ENCODE measurements around the gene ZNF441. TPM values are rescaled to one million over a fixed set of nuclear protein-coding genes. Genes with fewer than 3 reads are reported as not detected.

Gene ZNF441
- total and polyA plus RNA-seq, 2 of the 13 experiments (the other 11 are each of a cell fraction or from before 2014, with no cell fraction given): 2.8 to 10.0 TPM

DNA sequence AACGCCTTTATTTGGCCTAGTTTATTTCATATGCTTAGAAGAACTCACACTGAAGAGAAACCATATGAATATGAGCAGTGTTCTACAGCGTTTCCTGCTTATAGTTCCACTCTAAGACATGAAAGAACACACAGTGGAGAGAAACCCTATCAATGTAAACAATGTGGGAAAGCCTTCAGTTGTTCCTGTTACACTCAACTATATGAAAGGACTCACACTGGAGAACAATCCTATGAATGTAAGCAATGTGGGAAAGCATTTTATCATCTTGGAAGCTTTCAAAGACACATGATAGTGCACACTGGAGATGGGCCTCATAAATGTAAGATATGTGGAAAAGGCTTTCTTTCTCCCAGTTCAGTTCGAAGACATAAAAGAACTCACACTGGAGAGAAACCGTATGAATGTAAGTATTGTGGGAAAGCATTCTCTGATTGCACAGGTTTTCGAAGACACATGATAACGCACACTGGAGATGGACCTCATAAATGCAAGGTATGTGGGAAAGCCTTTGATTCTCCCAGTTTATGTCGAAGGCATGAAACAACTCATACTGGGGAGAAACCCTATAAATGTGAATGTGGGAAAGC, 13.7 kb downstream of the ZNF441 start (continued):
- TF ChIP-seq ATAD3A (CRISPR knock-in tag; IDR thresholded peaks at IDR 0.05): no peak
- no peak for TF ChIP-seq NR2F1 (CRISPR knock-in tag; IDR thresholded peaks at IDR 0.05)
- no peak for TF ChIP-seq MZF1 (CRISPR knock-in tag; IDR thresholded peaks at IDR 0.05; ENCODE audit: borderline replicate concordance)
- no peak for TF ChIP-seq ZNF280D (CRISPR knock-in tag; IDR thresholded peaks at IDR 0.05)
- TF ChIP-seq SRSF9 (IDR thresholded peaks at IDR 0.05; ENCODE audit: borderline replicate concordance, insufficient read depth, low read depth, low read length, poor library complexity, severe bottlenecking): no peak
- TF ChIP-seq KLF13 (CRISPR knock-in tag; IDR thresholded peaks at IDR 0.05): no peak
- TF ChIP-seq KDM6A (CRISPR knock-in tag; IDR thresholded peaks at IDR 0.05; ENCODE audit: low read depth): no peak
- TF ChIP-seq ADNP (CRISPR knock-in tag; IDR thresholded peaks at IDR 0.05): no peak

- Histone ChIP-seq H3K4me2 (ENCODE audit: low read depth, low read length) (no peak overlapping the region), H3K9me3 (ENCODE audit: low read length) (no peaks in the 10 kb centered on the region), H2AFZ (ENCODE audit: low read length) (no peak overlapping the region), H3K4me3 (replicated peaks in 1 of 3; ENCODE audit: insufficient read depth in 1 of 3, low read depth in 2 of 3, low read length in 3 of 3) (no peak overlapping the region), H3K79me2 (ENCODE audit: insufficient read depth, low read length) (no peaks in the 10 kb centered on the region), H3K9ac (ENCODE audit: insufficient read depth, low read depth, low read length) (no peak overlapping the region), H3K36me3 (replicated peaks in 1 of 2; ENCODE audit: control insufficient read depth in 1 of 2, insufficient read depth in 2 of 2, low read length in 2 of 2) (peaks cover 8 to 34% of the 10 kb centered on the region in 2 experiments), H3K27me3 (ENCODE audit: control insufficient read depth in 1 of 2, insufficient read depth in 2 of 2, low read length in 2 of 2) (no peaks in the 10 kb centered on the region), H3K4me1 (ENCODE audit: insufficient read depth, low read length) (peaks cover 12% of the 10 kb centered on the region), H4K20me1 (ENCODE audit: insufficient read depth, low read length) (no peaks in the 10 kb centered on the region), H3K27ac (ENCODE audit: extremely low read length, insufficient read depth, low read length) (no peak overlapping the region)
- DNase-seq (ENCODE audit: low spot score) (peak; percentile 36), FAIRE-seq (no peak), ATAC-seq (no peak)
- ChIA-PET POLR2A (no interaction called here), CTCF (ENCODE audit: low intra/inter-chr PET ratio, low total read pairs) (no interaction called here)
- BruUV-seq (replicated peaks): no TSS peak
- in situ Hi-C loops (cut with HindIII; ENCODE audit: extremely low pct_ligation_motif_present, low pct_unique_long_range_greater_than_20kb): loop anchor here (10.0 kb wide), 1 partner anchor 107 kb away; no protein-coding TSS in a partner anchor
- WGBS (ENCODE audit: low lambda C conversion rate): 95% methylated on average over 5 of the region's 5 CpGs
- intact Hi-C loops (cut with micrococcal nuclease; ENCODE audit: unreplicated experiment): no loop called here
- TF ChIP-seq DZIP1 (CRISPR knock-in tag; IDR thresholded peaks at IDR 0.05) (no peak), KAT8 (CRISPR knock-in tag; IDR thresholded peaks at IDR 0.05) (no peak), GFI1 (CRISPR knock-in tag; IDR thresholded peaks at IDR 0.05; ENCODE audit: borderline replicate concordance) (no peak), RBAK (CRISPR knock-in tag; IDR thresholded peaks at IDR 0.05) (no peak), SNAI1 (CRISPR knock-in tag; IDR thresholded peaks at IDR 0.05; ENCODE audit: borderline replicate concordance) (no peak), ATF2 (CRISPR knock-in tag; IDR thresholded peaks at IDR 0.05) (no peak), ZNF546 (CRISPR knock-in tag; conservative IDR thresholded peaks at IDR 0.05) (no peak)
Measured at GRCh38 chr19:11781295-11782057, 14.7 kb downstream of the ZNF441 start.

All from HepG2 (cell line).